Skeletal muscle tissue (tissue), 4 donors: Measurements from ENCODE around the gene RNASE4. TPM values are rescaled to one million over a fixed set of nuclear protein-coding genes. Genes with fewer than 3 reads are reported as not detected.
A peak's percentile ranks its signal among the peaks of the same experiment; 100 is the strongest.
"Not testable (repeated sequence)": the region's sequence is repeated elsewhere in the genome, so short reads cannot be mapped to it uniquely, and the experiment has no call there.

Experiments used
- H3K27ac ChIP-seq: one replicate; pipeline ENCODE4 v1.7.0; 2013; ENCODE audit warnings: mild to moderate bottlenecking, low read depth, low read length, inconsistent platforms
- H3K27me3 ChIP-seq, 3 donors: one replicate each; pipeline ENCODE4 v1.7.0; 2013; ENCODE audit warnings: low read length in 3 of 3; ENCODE audit not compliant: control insufficient read depth in 3 of 3, insufficient read depth in 3 of 3
- H3K36me3 ChIP-seq, 3 donors: one replicate each; pipeline ENCODE4 v1.7.0; 2013; ENCODE audit warnings: low read length in 3 of 3; ENCODE audit not compliant: control insufficient read depth in 3 of 3, insufficient read depth in 3 of 3
- H3K4me1 ChIP-seq, 3 donors: one replicate each; pipeline ENCODE4 v1.7.0; 2013; ENCODE audit warnings: low read length in 3 of 3, mild to moderate bottlenecking in 3 of 3; ENCODE audit not compliant: control insufficient read depth in 3 of 3, insufficient read depth in 3 of 3
- H3K4me3 ChIP-seq, 3 donors: one replicate each; pipeline ENCODE4 v1.7.0; 2013; ENCODE audit warnings: low read length in 3 of 3
- H3K9ac ChIP-seq, 3 donors: one replicate each; pipeline ENCODE4 v1.7.0; 2013; ENCODE audit warnings: low read length in 3 of 3, mild to moderate bottlenecking in 3 of 3, moderate library complexity in 2 of 3, low read depth in 1 of 3
- H3K9me3 ChIP-seq, 3 donors: one replicate each; pipeline ENCODE4 v1.7.0; 2013; ENCODE audit warnings: low read length in 3 of 3; ENCODE audit not compliant: control insufficient read depth in 3 of 3
- total RNA-seq: library from RNA; depleted of rRNA; stranded (reverse); fragments of >200 nt; gene quantifications from one replicate; pipeline ENCODE4 v1.2.3, GENCODE V29; 2014
- donor health status: Osteomylitis.

Gene RNASE4, protein sequence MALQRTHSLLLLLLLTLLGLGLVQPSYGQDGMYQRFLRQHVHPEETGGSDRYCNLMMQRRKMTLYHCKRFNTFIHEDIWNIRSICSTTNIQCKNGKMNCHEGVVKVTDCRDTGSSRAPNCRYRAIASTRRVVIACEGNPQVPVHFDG
- total RNA-seq, result 17.7 TPM

DNA sequence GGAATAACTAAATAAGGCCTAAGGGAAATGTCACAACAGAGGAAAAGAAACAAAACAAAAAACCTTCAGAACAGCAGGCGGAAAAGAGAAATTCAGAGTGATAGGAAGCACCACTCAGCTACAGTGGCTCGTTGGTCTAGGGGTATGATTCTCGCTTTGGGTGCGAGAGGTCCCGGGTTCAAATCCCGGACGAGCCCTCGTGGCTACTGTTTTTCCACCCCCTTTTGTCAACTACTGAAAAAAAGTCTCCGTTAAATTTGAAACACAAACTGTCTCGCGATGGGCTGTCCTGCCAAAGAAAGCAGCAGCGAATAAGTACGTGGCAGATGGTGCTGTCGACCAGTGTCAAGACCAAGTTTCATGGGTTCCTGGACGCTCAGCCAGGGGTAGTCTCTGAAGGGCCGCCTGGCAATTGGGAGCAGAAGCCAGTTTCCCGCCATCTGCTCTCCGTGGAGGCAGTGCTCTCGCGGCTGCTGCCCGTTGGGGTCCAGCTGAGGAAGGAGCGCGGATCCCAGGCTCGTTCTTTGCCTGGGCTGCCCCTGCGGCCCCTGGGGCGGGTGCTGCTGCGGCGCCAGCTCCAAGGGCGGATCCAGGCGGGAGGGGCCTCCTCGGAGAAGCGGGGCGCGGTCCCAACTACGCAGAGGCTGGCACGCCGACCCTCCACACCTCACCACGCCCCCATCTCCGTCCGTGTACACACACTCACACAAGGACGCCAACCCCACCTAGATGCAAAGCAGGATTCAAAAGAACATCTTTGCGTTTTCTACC is at the start of gene RNASE4:
TSS of gene RNASE4 (plus strand) at position 670 of the 771 bp plus-strand sequence. CDS start 14,812 bp downstream, outside the sequence.
- Histone ChIP-seq H3K27ac (peak within 1 kb of the TSS; percentile 99), H3K4me3 (peak within 1 kb of the TSS; percentile 83 to 94 (median 88)), H3K9ac (peak within 1 kb of the TSS; percentile 94 to 99 (median 97)), H3K27me3 (no peaks in the 10 kb centered on the region), H3K36me3 (no peaks in the 10 kb centered on the region), H3K9me3 (no peaks in the 10 kb centered on the region), H3K4me1 (peaks cover 29 to 43% (median 32%) of the 10 kb centered on the region in 3 donors)

GRCh38 chr14:20641591-20641990 is 42.8 kb upstream of the RNASE4 start, which contains the start of gene OR6S1:
Gene OR6S1 (minus strand): TSS chr14:20641691. CDS start chr14:20641691, 0 bp downstream.
- H3K27ac ChIP-seq, result no peak within 1 kb of the TSS
- no peaks in the 10 kb centered on the region for H3K4me1 ChIP-seq
- H3K27me3 ChIP-seq, result peaks cover 9 to 15% (median 10%) of the 10 kb centered on the region in 3 donors
- H3K36me3 ChIP-seq, result no peaks in the 10 kb centered on the region
- H3K4me3 ChIP-seq, result no peak within 1 kb of the TSS
- H3K9ac ChIP-seq, result no peak within 1 kb of the TSS
- H3K9me3 ChIP-seq, result no peaks in the 10 kb centered on the region

- Histone ChIP-seq H3K9me3 (no peaks in the 10 kb centered on the region), H3K4me3 (no peak overlapping the region), H3K27me3 (peaks cover 9 to 15% (median 10%) of the 10 kb centered on the region in 3 donors), H3K4me1 (no peaks in the 10 kb centered on the region), H3K9ac (no peak overlapping the region), H3K27ac (no peak overlapping the region), H3K36me3 (no peaks in the 10 kb centered on the region)
These were observed 42.2 kb upstream of the RNASE4 start for GRCh38 chr14:20642182-20642581.

DNA sequence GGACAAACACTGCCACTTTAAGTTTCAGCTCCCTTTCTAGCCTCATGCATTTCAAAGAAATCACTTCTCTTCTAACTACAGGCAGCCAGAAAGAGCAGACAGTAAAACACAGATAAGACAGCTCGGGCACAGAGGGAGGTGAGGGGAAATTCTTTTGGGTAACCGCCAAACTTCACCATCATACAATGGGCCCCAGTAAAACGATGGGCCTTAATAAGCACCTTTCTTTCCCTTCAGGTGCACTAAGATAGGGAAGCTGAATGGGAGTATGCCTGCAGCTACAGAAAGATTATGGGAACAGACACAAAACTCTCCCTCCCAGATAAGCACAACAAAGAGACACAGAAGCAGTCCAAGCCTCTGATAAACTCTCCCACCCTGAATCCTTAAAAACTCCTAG is 41.6 kb upstream of the RNASE4 start:
- H3K4me1 ChIP-seq, H3K27ac ChIP-seq, H3K9ac ChIP-seq, H3K4me3 ChIP-seq, H3K9me3 ChIP-seq, H3K36me3 ChIP-seq: not testable (repeated sequence)
- peaks cover 9 to 15% (median 10%) of the 10 kb centered on the region in 3 donors for H3K27me3 ChIP-seq

DNA sequence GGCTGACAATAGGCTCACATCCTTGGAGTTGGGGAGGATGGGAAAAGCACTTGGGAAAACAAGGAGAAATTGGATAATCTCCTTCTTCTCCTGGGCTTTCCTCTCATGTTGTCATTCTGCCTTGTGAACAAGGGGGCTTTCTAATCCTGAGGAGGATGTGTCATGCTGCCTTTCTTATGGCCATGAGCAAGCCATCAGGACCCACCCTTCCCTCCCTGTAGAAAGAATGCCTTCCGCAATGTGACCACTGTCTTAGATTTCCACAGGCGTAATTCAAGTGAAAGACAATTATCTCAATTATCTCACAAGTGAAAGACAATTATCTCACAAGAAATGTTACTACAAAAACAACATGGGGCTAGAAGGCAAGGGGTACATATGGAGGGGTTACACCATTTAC is 39.8 kb upstream of the RNASE4 start:
- Histone ChIP-seq H3K4me3 (no peak overlapping the region), H3K27ac (no peak overlapping the region), H3K27me3 (peaks cover 9 to 15% (median 10%) of the 10 kb centered on the region in 3 donors), H3K9me3 (no peaks in the 10 kb centered on the region), H3K4me1 (no peaks in the 10 kb centered on the region), H3K36me3 (no peaks in the 10 kb centered on the region), H3K9ac (no peak overlapping the region)

DNA sequence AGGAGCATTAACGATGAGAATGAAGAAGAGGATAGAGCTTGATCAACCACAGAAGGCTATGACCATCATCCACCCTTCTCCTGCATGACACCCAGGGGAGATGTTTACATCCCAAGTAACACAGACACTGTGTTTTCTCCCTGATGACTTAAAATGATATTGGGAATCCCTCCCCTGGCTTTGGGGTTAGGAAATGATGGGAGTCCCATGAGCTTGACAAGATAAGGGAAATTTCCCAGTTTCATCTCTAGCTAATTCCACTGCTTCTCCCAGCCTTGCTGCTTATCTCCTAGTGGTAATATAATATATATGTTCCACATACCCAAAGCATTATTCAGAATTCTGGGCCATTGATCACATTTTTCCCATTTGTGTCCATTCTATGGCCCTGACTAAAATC is 38.9 kb upstream of the RNASE4 start:
- Histone ChIP-seq H3K27ac (no peak overlapping the region), H3K4me1 (no peaks in the 10 kb centered on the region), H3K27me3 (peaks cover 9 to 17% (median 10%) of the 10 kb centered on the region in 3 donors)

GRCh38 chr14:20652996-20653975 is 31.1 kb upstream of the RNASE4 start:
- H3K4me1 ChIP-seq, result no peaks in the 10 kb centered on the region
- H3K9ac ChIP-seq, result no peak overlapping the region
- H3K27ac ChIP-seq, result no peak overlapping the region
- peaks cover 57 to 60% (median 59%) of the 10 kb centered on the region in 3 donors for H3K27me3 ChIP-seq
- H3K36me3 ChIP-seq, result no peaks in the 10 kb centered on the region
- H3K4me3 ChIP-seq, result no peak overlapping the region
- H3K9me3 ChIP-seq, result no peaks in the 10 kb centered on the region

More for the DNA sequence above, 38.9 kb upstream of the RNASE4 start:
- H3K9ac ChIP-seq, result no peak overlapping the region
- H3K4me3 ChIP-seq, result no peak overlapping the region
- H3K36me3 ChIP-seq, result no peaks in the 10 kb centered on the region
- no peaks in the 10 kb centered on the region for H3K9me3 ChIP-seq

DNA sequence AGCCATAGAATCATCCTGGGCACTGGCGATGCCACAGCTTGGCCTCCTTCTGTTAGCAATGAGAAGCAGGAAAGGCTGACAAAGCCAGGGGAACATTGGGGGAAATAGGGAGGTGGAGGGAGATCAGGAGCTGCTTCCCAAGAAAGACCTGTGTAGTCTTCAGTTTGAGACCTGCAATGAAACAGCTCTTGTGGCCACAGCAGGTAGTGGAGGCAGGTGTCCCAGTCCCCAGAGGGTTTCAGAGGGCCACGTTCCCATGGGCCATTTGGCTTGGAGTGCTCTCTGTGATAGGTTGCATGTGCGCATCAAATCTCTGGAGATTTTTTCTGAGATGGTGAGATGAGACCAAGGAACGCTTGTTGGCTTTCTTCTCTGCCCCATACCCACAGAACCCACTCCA is 28.5 kb upstream of the RNASE4 start:
- no peaks in the 10 kb centered on the region for H3K36me3 ChIP-seq
- H3K27ac ChIP-seq, result no peak overlapping the region
- H3K27me3 ChIP-seq, result peaks cover 81 to 83% (median 83%) of the 10 kb centered on the region in 3 donors
- no peaks in the 10 kb centered on the region for H3K9me3 ChIP-seq
- H3K4me1 ChIP-seq, result no peaks in the 10 kb centered on the region
- no peak overlapping the region for H3K4me3 ChIP-seq
- H3K9ac ChIP-seq, result no peak overlapping the region

GRCh38 chr14:20656274-20656673 is 28.1 kb upstream of the RNASE4 start:
- H3K27ac ChIP-seq, result no peak overlapping the region
- H3K27me3 ChIP-seq, result peaks cover 81 to 85% (median 81%) of the 10 kb centered on the region in 3 donors
- no peak overlapping the region for H3K9ac ChIP-seq

More at GRCh38 chr14:20656274-20656673, 28.1 kb upstream of the RNASE4 start:
- H3K4me3 ChIP-seq, result no peak overlapping the region
- H3K4me1 ChIP-seq, result no peaks in the 10 kb centered on the region
- H3K36me3 ChIP-seq, result no peaks in the 10 kb centered on the region
- no peaks in the 10 kb centered on the region for H3K9me3 ChIP-seq
